NOMO-1 treated with dmso at 0.1 percent for 144 hours (cell line): ENCODE measurements around the gene CDKL2.
"Not testable (repeated sequence)": the region's sequence is repeated elsewhere in the genome, so short reads cannot be mapped to it uniquely, and the experiment has no call there.

Experiments
- DNase-seq: peaks from one replicate; lab custom pipeline; 2025; ENCODE audit not compliant: unreplicated experiment; lab: John Stamatoyannopoulos, UW

Gene CDKL2

DNA sequence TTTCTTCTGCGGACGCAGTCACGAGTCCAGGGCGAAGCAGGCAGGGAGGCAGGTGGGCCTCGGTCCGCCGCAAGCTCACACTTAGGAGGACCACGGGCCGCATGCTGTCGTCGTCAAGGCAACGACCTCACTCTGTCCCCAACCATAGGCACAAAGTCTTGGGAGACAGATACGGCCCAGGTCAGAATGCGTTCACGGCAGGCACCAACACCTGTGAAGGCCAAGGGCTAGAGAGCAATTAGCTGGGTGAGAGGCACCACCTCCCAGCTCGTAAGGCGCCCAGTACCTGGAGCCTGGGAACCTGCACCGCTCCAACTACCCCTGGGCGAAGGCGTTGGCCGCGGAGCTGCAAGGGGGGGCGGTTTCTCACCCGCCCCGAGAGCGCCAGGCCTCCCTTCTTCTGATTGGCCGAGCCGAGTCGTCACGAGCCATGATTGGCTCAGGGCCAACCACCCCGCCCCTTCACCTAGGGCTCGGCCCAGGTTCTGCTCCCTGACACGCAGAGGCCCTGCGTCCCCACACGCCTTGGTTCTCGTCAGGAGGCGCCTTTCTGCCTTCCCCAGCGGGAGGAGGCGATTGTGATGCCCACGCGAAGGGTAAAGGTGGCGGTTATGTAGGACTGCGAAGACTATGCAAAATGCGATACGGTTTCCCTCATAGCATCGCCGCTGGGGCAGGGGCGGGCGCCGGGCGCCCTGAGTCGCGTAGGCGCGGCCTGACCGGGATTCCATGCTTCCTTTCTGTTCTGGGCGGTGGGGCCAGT is at the start of gene CDKL2:
TSS of gene CDKL2 (minus strand) at position 355 of the 763 bp plus-strand sequence. CDS start 4,540 bp downstream, outside the sequence.
- peak; percentile 57 for DNase-seq

DNA sequence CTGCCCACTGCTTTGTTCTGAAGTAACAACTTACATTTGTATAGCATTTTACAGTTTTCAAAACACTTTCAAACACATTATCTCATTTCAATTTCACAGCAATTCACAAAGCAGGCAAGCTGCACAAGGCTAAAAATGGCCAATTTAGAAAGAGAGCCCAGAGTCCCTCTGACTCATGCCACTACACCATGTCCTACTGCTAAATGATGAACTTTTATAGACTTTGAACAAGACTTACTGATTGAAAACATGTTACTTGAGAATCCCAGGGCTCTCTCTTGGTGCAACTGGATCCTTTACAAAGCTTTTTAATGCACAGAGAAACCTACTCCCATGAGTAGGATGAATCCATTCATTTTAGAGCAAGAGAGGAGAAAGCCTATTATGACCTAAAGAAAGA is 48.6 kb upstream of the CDKL2 start:
- no peak for DNase-seq

DNA sequence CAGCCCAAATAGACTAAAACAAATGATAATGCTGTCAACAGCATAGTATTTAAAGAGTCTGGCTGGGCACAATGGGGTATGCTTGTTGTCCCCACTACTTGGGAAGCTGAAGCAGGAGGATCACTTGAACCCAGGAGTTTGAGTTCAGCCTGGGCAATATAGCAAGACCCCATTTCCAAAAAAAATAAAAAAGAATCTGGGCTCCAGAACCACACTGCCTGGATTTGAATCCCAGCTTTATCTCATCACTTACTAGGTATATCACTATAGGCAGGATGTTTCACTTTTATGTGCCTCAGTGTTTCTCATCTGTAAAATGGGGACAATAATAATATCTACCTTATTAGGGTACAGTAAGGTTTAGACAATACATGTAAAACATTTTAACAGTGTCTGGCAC is 48.1 kb upstream of the CDKL2 start:
- no peak for DNase-seq

DNA sequence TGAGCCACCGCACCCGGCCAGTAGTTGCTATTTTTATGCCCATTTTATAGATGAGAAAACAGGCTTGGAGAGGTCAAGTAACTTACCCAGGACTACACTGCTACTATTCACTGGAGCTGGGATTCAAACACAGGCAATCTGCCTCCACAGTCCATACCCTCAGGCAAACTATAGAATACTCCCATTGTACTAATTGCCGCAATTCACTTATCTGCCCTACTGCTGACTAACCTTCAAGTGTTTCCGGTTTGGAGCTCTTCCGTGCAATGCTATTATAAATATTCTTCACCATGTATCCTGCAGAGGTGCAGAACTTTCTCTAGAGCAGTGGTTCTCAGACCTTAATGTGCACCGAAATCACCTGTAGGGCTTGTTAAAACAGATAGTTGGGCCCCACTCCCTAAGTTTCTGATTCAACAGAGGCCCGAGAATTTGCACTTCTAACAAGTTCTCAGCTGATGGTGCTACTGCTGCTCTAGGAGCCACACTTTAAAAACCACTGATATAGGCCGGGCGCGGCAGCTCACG is 44.7 kb upstream of the CDKL2 start:
- no peak for DNase-seq

DNA sequence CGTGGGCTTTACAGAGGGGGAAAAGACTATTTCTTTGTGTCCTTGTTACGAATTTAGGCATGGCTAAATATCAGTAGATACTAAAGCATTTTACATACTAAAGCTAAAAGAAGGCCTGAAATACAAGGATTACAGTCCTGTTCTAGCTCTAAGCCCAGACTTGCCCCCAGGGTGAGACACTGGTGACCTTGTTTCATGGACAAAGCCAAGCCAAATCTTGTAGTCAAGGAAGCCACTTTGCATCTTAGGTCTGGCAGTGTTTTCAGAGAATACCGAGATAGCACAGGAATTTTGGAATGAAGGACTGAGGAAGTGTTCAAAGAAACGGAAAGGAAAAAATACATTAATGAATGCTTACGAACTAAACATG is 43.6 kb upstream of the CDKL2 start:
- no peak for DNase-seq

DNA sequence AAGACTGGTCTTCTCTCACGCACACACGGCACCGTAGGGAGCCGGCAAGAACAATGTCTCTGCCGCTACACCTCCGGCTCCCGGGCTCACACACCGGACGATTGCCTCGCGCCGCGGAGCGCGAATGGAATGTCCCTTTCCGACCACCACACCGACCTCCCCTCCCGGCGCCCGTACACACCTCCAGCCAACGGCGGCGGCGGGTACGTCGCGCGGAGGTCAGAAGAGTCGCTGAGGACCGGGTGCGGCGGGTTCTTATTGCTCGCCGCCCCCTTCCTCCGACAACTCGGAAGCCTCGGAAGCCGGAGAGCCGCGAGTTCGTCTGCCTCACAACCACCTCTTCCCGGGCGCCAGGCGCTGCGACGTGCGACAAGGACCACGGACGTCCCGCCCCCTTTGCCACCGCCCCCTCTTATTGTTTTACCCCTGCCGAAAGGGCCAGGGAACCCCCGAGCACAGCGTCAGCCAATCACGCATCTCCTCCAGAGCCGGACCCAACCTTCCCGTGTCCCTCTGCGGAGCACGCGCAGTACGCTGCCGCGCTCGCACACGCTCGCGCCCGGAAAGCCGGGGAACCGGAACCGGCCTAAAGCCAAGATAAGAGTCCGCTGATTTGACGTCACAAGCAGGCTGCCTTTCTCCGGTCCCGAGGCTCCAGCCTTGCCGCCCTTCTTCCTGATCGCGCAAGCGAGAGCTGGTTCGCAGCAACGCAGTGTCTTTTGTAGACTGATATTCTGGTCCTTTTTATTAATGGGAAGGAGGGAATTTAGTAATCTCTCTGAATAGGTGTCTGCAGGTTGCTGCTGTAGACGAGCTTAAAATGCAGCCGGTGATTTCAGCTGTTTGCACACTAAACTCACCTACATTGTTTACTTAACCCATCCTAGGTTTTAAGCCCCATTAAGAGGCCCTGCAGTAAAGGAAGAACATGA is 43.0 kb upstream of the CDKL2 start, which contains the start of gene G3BP2:
TSS of gene G3BP2 (minus strand) at position 385 of the 932 bp plus-strand sequence. CDS start 11,386 bp downstream, outside the sequence.
- peak; percentile 98 for DNase-seq

DNA sequence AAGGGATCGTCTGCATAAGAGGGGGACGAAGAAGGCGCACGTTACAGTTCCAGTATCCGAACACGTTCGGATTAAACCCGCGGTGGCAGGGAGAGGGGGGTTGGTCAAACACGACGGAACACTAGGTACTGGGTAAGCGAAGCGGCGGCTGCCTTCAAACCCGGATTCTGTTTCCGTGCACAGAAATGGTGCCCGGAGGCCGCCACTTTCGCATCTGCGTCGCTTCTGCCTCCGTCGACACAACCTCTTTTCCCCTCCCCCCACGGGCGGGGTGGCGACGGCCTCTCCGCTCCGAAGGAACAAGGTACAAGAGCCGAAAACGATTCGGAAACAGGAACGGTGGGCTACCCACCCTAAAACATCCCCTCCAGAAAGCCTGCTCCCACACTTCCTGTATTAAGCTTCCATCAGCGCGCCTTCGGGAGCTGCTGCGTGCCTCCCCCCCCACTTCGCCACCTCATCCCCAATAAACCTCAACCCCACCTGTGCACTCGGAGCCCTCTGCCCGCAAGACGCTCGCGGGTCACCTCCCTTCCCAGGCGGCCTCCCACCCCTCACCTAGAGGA is 42.2 kb upstream of the CDKL2 start:
- DNase-seq: peak; percentile 53

DNA sequence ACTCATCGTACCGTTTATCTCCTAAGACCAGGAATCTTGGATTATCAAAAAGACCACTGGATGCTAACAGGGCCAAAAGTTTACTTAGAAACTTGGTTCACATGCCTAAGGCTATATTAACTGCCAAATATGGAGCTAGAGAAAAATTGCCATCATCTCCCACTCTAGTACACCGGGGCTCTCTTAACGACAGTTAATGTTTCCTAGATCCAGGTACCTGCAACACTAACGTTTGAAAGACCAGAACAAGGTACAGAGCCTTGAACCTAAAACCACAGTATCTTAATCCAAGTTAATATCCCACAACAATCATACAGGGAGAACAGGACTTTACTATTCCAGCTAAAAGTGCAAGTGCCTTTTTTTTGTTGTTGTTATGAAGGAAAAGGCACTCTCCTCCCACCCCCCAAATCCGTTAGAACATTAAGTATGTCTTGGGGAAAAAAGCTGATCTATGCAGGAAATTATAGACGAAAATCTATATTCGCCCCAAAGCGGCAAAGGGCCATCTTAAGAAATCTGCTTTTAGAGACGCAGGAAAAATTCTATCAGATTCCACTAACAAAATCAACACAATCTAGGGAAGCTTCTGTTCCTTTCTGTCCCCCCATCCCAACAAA is 41.6 kb upstream of the CDKL2 start:
- no peak for DNase-seq

DNA sequence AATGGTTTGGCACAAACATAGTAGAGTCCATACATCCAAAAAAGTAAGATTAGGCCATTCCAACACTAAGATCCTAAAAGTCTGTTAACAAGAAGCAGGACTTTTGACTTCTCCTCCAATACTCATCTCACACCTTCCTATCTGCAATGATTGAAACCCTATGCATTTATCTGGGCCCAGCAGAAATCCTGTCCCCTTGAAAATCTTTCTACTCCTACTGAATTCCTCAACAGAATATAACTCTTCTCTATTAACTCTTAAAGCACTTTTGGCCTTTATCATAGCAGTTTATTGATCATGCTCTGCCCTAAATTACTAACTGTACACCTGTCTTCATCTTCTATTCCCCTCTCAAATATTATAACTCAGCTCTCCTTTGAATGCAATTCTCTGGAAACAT is 38.3 kb upstream of the CDKL2 start:
- no peak for DNase-seq

DNA sequence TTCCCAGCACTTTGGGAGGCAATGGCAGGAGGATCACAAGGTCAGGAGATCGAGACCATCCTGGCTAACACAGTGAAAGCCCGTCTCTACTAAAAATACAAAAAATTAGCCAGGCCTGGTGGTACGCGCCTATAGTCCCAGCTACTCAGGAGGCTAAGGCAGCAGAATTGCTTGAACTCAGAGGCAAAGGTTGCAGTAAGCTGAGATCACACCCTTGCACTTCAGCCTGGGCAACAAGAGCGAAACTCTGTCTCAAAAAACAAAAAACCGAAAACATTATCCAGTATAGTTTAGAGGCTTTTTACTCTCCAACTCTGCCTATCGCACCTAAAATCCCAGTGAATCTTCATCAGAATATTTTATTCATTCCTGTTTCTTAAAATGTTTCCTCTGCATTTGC is 37.3 kb upstream of the CDKL2 start:
- not testable (repeated sequence) for DNase-seq

DNA sequence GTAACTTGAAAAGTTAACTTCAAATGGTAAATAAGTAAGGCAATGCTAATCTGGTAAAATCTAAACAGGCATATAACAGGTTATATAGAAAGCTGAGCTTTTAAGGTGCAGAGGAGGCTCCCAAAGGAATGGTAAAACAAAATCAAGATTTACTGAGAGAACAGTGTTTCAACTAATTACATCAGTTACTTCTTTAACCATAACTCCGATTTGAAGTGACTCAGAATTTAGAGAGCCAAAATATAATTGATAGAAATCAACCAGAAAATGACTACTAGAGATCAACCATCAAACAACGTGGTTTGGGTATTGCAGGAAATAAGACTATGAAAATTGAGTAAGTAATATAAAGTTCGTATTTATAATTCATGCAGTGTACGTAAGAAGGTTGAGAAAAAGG is 36.0 kb upstream of the CDKL2 start:
- no peak for DNase-seq

DNA sequence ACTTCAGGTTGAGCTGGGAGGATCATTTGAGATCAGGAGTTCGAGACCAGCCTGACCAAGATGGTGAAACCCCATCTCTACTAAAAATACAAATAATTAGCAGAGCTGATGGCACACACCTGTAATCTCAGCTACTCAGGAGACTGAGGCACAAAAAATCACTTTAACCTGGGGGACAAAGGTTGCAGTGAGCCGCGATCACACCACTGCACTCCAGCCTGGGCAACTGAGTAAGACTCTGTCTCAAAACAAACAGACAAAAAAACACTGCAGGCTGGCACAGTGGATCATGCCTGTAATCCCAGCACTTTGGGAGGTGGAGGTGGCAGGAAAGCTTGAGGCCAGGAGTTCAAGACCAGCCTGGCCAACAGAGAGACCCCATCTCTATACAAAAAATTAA is 34.3 kb upstream of the CDKL2 start:
- DNase-seq: not testable (repeated sequence)

DNA sequence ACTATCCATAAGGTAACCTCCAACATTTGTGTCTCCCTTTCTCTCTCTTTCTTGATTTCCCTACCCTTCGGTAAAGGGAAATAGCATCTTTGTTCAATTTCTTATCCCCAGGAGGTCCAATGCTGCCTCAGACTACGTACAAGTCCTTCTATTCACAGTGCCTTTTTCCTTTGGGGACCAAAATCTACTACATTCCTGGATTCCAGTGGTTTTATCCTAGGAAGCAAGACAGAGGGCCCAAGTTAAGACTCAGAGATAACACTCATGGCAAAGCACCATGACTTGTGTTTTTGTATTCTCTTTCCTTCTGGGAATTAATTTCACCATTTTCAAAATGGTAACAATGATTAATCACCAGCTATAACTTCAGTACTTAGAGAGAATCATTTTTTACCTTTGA is 32.3 kb upstream of the CDKL2 start:
- no peak for DNase-seq

DNA sequence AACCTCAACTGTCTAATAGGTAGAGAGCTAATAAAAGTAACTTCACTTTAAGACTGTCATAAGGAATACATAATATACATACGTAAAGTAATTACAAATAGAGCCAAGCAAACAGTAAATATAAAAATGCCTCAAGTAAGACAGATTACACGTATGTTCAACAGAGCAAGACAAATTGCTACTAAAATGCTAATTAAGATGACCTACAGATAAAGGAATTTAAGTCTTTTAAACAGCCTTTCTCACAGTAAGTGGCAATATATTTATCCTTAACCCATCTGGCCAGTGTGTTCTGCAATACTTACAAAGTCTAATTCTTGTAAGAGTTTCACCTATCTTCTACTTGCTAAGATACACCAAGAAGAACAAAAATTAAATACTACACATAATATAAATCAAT is 30.2 kb upstream of the CDKL2 start:
- no peak for DNase-seq

DNA sequence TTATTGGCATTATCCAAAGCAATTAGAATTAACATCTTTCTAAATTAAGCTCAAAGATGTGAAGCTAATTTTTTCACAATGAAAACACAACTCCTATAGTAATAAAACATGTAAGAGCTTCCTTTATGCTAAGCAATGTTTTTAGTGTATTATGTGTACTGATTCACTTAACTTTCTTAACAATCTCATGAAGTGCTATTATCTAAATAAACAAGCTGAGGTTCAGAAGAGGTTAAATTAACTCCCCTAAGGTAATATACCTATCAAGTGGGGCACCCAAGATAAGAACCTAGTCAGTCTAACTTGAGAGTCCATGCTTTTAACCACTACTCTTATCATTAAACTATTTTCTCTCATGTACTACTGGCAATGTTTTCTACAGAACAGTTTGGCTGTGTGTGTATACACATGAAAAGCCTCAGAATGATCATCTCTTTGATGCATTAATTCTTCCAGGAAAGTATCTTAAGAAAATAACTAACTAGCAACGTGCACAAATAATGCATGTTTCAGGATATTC is 29.2 kb upstream of the CDKL2 start:
- DNase-seq: no peak

DNA sequence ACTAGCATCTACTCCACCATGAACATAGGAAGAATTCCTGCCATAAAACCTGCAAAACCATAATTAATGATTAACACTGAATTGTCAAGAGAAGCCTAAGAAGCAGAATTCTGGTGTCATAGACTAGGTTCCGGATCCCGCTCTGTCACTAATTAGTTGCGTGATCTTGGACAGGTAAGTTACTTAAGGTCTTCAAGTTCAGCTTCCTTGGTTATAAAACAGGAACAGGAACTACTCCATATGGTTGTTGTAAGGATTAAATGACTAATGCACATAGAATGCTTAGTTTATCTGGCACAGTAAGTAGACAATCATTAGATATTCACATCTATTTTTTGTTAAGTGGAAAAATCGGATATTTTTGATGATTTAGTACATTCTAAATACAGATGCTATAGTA is 28.5 kb upstream of the CDKL2 start:
- no peak for DNase-seq

DNA sequence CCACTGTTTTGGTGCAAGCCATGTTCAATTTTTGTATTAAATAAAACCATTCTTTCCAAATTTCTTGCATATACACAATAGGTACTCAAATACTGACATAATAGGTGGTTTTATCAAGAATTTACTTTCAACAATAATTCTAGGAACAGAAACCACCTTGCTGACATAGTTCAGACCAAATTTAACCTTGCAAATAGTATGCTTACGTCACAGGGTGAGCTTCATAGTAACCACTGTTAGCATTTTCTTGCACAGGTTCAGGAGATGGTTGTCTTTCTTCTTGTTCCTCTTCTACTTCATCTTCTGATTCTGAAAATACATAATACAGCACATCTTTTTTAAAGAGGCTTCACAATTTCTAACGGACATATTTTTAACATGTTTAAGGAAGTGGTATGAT is 25.2 kb upstream of the CDKL2 start:
- no peak for DNase-seq

DNA sequence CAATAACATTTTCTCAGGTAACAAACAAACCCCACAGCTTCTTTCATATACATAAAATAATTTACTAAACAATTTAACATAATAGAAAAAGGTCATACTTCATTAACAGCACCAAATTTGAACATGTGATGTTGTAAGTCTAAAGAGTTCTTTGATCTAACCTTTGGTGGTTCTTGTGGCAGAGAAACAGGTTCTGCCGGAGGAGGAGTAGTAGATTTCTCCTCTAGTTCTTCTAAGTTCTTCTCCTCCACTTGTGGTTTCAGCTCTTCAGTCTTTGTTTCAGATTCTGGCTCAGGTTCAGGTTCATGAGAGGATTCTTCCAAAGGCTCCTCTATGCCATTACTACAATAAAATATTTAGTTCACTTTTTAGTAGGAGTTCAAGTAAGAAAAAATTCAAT is 24.6 kb upstream of the CDKL2 start:
- no peak for DNase-seq

DNA sequence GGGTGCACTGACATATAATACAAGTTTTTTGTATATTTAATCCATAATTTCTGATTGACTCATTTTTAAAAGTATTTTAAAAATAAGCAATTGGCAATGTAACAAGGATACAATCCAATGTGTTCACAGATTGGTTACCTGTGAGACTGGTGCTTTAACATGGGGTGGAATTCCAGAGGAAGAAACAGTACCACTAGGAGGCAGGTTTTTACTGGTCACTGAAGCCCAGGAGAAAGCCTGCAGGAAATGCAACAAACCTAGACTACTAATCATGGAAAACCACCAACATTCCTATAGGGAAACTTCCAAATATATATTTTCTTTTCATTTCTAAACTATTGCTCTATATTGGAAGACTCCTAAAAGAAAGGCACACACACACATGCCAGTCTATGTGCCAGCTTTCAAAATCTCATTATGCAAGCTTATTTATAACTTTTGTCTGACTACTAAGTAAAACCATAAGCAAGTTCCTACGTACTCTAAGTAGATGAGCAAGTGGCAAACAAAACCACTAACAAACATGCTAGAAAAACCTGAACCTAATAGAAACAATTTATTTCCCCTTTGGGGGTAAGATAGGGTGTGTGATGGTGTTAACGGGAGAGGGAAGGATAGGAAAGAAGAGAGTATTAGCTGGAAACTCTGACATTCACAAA is 23.6 kb upstream of the CDKL2 start:
- no peak for DNase-seq

DNA sequence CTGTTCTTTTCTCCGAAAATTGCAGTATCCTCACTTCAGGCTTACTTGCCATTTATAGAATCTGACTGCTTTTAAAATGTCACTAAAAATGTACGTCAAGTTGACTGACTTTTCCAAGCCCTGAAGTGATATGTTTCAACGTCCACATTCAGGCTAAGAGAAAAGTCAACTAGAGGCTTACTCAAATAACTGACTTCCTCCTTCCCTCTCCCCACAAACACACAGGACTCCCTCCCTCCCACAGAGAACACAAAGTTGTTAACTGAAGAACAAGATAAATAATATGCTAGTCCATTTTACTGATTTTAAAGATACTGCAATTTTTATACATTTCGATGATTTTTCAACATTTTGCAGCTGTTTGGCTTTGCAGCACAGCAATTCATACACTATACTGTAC is 13.8 kb upstream of the CDKL2 start:
- DNase-seq: no peak
